HCT116 (cell line): ENCODE data around the gene TOPBP1. TPM values are rescaled to one million over a fixed set of nuclear protein-coding genes. Genes with fewer than 3 reads are reported as not detected.

Source experiments
- ATAC-seq: fragments of 200-7000 bp; cut with Tn5 transposase; 2 replicates; pipeline ENCODE4 v1.9.1; 2020; ENCODE audit warnings: mild to moderate bottlenecking, moderate library complexity
- BruUV-seq: library from RNA; stranded (reverse); fragments of 400-500 nt; replicated peaks from 2 replicates; lab custom pipeline; 2021; lab: Mats Ljungman, UMichigan
- CTCF ChIA-PET: fragments of 300-600 bp; sonication (Branson Sonifier 250); formaldehyde crosslinking; loops from one replicate; lab custom pipeline; 2021; ENCODE audit warnings: antibody characterized with exemption; lab: Charles Lee
- POLR2A ChIA-PET: fragments of 300-600, 350-600 bp; sonication (Branson Sonifier 250); formaldehyde crosslinking; loops from one replicate; lab custom pipeline; 2021; ENCODE audit warnings: antibody characterized with exemption; lab: Charles Lee
- RAD21 ChIA-PET, 2 experiments: fragments of 300-600 bp; sonication (Branson Sonifier 250); formaldehyde crosslinking; loops; one replicate each; lab custom pipeline; 2023; ENCODE audit warnings: low total read pairs in 2 of 2; ENCODE audit not compliant: uncharacterized antibody in 2 of 2, unreplicated experiment in 2 of 2, low non-redundant PET in 1 of 2; lab: Charles Lee
- DNase-seq: peaks from one replicate; pipeline ENCODE4 v3.0.0-alpha.2; 2010; ENCODE audit warnings: low read depth, low spot score
- H2AFZ ChIP-seq: fragments of 200-600 bp; shearing (Covaris generic), sonication (generic); 2 replicates; pipeline ENCODE4 v1.6.1; 2017; ENCODE audit warnings: low read depth, mixed run types, mixed read lengths, antibody characterized with exemption, low read length; ENCODE audit not compliant: poor library complexity, severe bottlenecking
- H3K27ac ChIP-seq: 2 replicates; pipeline ENCODE4 v1.5.1; 2012; ENCODE audit warnings: low read depth, low read length
- H3K27me3 ChIP-seq: fragments of 200-600 bp; sonication (generic); 2 replicates; pipeline ENCODE4 v1.6.1; 2016; ENCODE audit warnings: mixed run types, low read length, mixed read lengths; ENCODE audit not compliant: insufficient read depth
- H3K36me3 ChIP-seq, 2 experiments: fragments of 200-500 bp in 1 of 2; fragments of 200-600 bp in 1 of 2; sonication (Bioruptor generic) in 1 of 2; sonication (generic) in 1 of 2; 2 replicates each; pipeline versions ENCODE4 v1.5.1 to v1.6.1; 2014 to 2016; ENCODE audit warnings: low read length in 2 of 2, inconsistent platforms in 1 of 2, mixed read lengths in 1 of 2, mixed run types in 1 of 2; ENCODE audit not compliant: insufficient read depth in 2 of 2, control insufficient read depth in 1 of 2
- H3K4me1 ChIP-seq, 2 experiments: fragments of 200-600 bp in 1 of 2; sonication (generic) in 1 of 2; 2 replicates each; pipeline versions ENCODE4 v1.5.1 to v1.6.1; 2012 to 2017; ENCODE audit warnings: low read length in 2 of 2, inconsistent platforms in 1 of 2, mild to moderate bottlenecking in 1 of 2, mixed read lengths in 1 of 2, mixed run types in 1 of 2, moderate library complexity in 1 of 2; ENCODE audit not compliant: insufficient read depth in 2 of 2, control insufficient read depth in 1 of 2
- H3K4me2 ChIP-seq: fragments of 200-600 bp; sonication (generic); 2 replicates; pipeline ENCODE4 v1.6.1; 2017; ENCODE audit warnings: mixed run types, low read length, mixed read lengths
- H3K4me3 ChIP-seq, 2 experiments: fragments of 200-600 bp in 1 of 2; sonication (generic) in 1 of 2; replicated peaks in 1 of 2; 2 replicates each; pipeline ENCODE4 v1.5.1; 2011 to 2016; ENCODE audit warnings: low read length in 2 of 2, control low read depth in 1 of 2, low read depth in 1 of 2, mild to moderate bottlenecking in 1 of 2, mixed read lengths in 1 of 2, mixed run types in 1 of 2
- H3K79me2 ChIP-seq: fragments of 200-600 bp; sonication (generic); 2 replicates; pipeline ENCODE4 v1.6.1; 2017; ENCODE audit warnings: mild to moderate bottlenecking, mixed run types, low read length, moderate library complexity, mixed read lengths; ENCODE audit not compliant: insufficient read depth
- H3K9ac ChIP-seq: fragments of 200-600 bp; sonication (generic); 2 replicates; pipeline ENCODE4 v1.6.1; 2016; ENCODE audit warnings: low read length, mixed read lengths
- H3K9me2 ChIP-seq: fragments of 200-600 bp; sonication (generic), shearing (Covaris generic); 2 replicates; pipeline ENCODE4 v1.6.1; 2017; ENCODE audit warnings: mixed run types, mild to moderate bottlenecking, moderate library complexity; ENCODE audit not compliant: insufficient read depth
- H3K9me3 ChIP-seq, 2 experiments: fragments of 200-500 bp in 1 of 2; fragments of 200-600 bp in 1 of 2; sonication (Bioruptor generic) in 1 of 2; sonication (generic) in 1 of 2; 2 replicates each; pipeline ENCODE4 v1.6.1; 2014 to 2017; ENCODE audit warnings: low read length in 2 of 2, mixed read lengths in 2 of 2, inconsistent platforms in 1 of 2, low read depth in 1 of 2, mild to moderate bottlenecking in 1 of 2, mixed run types in 1 of 2, moderate library complexity in 1 of 2; ENCODE audit not compliant: control insufficient read depth in 1 of 2, insufficient read depth in 1 of 2
- H4K20me1 ChIP-seq: fragments of 200-600 bp; sonication (generic), shearing (Covaris generic); 2 replicates; pipeline ENCODE4 v1.6.1; 2017; ENCODE audit warnings: mixed run types, mild to moderate bottlenecking, moderate library complexity; ENCODE audit not compliant: insufficient read depth
- CBX3 ChIP-seq: IDR thresholded peaks from 2 replicates; pipeline ENCODE4 v1.6.1; 2012; ENCODE audit warnings: low read depth
- CEBPB ChIP-seq: IDR thresholded peaks from 2 replicates; pipeline ENCODE4 v1.6.1; 2012; ENCODE audit warnings: low read depth
- EGR1 ChIP-seq: IDR thresholded peaks from 2 replicates; pipeline ENCODE4 v1.6.1; 2012; ENCODE audit warnings: low read depth
- ELF1 ChIP-seq: IDR thresholded peaks from 2 replicates; pipeline ENCODE4 v1.6.1; 2012; ENCODE audit warnings: low read depth, borderline replicate concordance
- EZH2 ChIP-seq: fragments of 200-600 bp; sonication (generic); IDR thresholded peaks from 2 replicates; pipeline ENCODE4 v1.6.1; 2017; ENCODE audit warnings: antibody characterized with exemption, mixed run types
- EZH2phosphoT487 ChIP-seq: fragments of 200-600 bp; IDR thresholded peaks from 2 replicates; pipeline ENCODE4 v1.6.1; 2018; ENCODE audit warnings: antibody characterized with exemption, borderline replicate concordance
- FOSL1 ChIP-seq: IDR thresholded peaks from 2 replicates; pipeline ENCODE4 v1.6.1; 2012; ENCODE audit warnings: low read depth
- JUND ChIP-seq: IDR thresholded peaks from 2 replicates; pipeline ENCODE4 v1.6.1; 2012
- MAX ChIP-seq: IDR thresholded peaks from 2 replicates; pipeline ENCODE4 v1.6.1; 2012
- POLR2A ChIP-seq: IDR thresholded peaks from 2 replicates; pipeline ENCODE4 v1.7.0; 2011; ENCODE audit warnings: borderline replicate concordance; ENCODE audit not compliant: insufficient read depth, insufficient read length; ENCODE audit errors: extremely low read depth
- RAD21 ChIP-seq: IDR thresholded peaks from 2 replicates; pipeline ENCODE4 v1.6.1; 2012; ENCODE audit warnings: low read depth, mild to moderate bottlenecking
- SIN3A ChIP-seq: IDR thresholded peaks from 2 replicates; pipeline ENCODE4 v1.6.1; 2012; ENCODE audit warnings: low read depth
- SRF ChIP-seq: IDR thresholded peaks from 2 replicates; pipeline ENCODE4 v1.6.1; 2012; ENCODE audit warnings: low read depth
- TCF7L2 ChIP-seq: IDR thresholded peaks from 2 replicates; pipeline ENCODE4 v1.7.0; 2011; ENCODE audit warnings: borderline replicate concordance, inconsistent platforms; ENCODE audit not compliant: insufficient read depth, insufficient read length; ENCODE audit errors: extremely low read depth
- YY1 ChIP-seq: IDR thresholded peaks from 2 replicates; pipeline ENCODE4 v1.6.1; 2011; ENCODE audit warnings: low read length, low read depth, moderate library complexity, mild to moderate bottlenecking; ENCODE audit not compliant: insufficient replicate concordance; ENCODE audit errors: extremely low read depth
- ZFX ChIP-seq: fragments of 450-650 bp; IDR thresholded peaks from 2 replicates; pipeline ENCODE4 v1.6.1; 2017
- ZNF274 ChIP-seq: fragments of 200-500 bp; sonication (Bioruptor generic); IDR thresholded peaks from 2 replicates; pipeline ENCODE4 v1.6.1; 2014; ENCODE audit warnings: mild to moderate bottlenecking, low read depth, low read length, inconsistent platforms
- intact Hi-C: fragments of 100-400 bp; cut with micrococcal nuclease; formaldehyde crosslinking; loops from 2 replicates; pipeline ENCODE4 v1.10.0; 2022
- total RNA-seq: library from RNA; stranded (reverse); gene quantifications from one replicate; pipeline ENCODE4 v1.2.1, GENCODE V29; 2021; ENCODE audit not compliant: unreplicated experiment
- TF ChIP-seq, protein P1 (sequence below): IDR thresholded peaks from 2 replicates; pipeline ENCODE4 v1.6.1; 2011; ENCODE audit warnings: mild to moderate bottlenecking, low read length, moderate library complexity; ENCODE audit not compliant: insufficient replicate concordance; ENCODE audit errors: extremely low read depth
- TF ChIP-seq, protein P2 (sequence below): IDR thresholded peaks from 2 replicates; pipeline ENCODE4 v1.6.1; 2012; ENCODE audit warnings: low read depth

Gene TOPBP1
- total RNA-seq, 1 experiment from 2014 or later = 42.2 TPM

- H3K4me2 ChIP-seq = no peak overlapping the region
- H3K9ac ChIP-seq = no peak overlapping the region
- H4K20me1 ChIP-seq = peaks cover 6% of the 10 kb centered on the region; the same call in 1 of the 2 replicates
- H3K27me3 ChIP-seq = no peaks in the 10 kb centered on the region
- H3K36me3 ChIP-seq = peaks cover 20 to 66% of the 10 kb centered on the region in 2 experiments
- H3K4me3 ChIP-seq = no peak overlapping the region
- ChIA-PET CTCF (no interaction called here), POLR2A (no interaction called here), RAD21 (no interaction called here)
- peaks cover 27% of the 10 kb centered on the region for H3K79me2 ChIP-seq
- H3K9me2 ChIP-seq = no peaks in the 10 kb centered on the region
- H3K27ac ChIP-seq = no peak overlapping the region
- no peak for DNase-seq
- intact Hi-C loops = no loop called here
- BruUV-seq = no TSS peak
- no peaks in the 10 kb centered on the region for H3K9me3 ChIP-seq
- H3K4me1 ChIP-seq = peaks cover 0 to 4% of the 10 kb centered on the region in 2 experiments; a peak in 1 of 4 replicates
- TF ChIP-seq POLR2A (no peak), JUND (no peak), SRF (no peak), TCF7L2 (no peak), MAX (no peak), RAD21 (no peak), CBX3 (no peak), ELF1 (no peak), SIN3A (no peak), ZNF274 (no peak), EGR1 (no peak), CEBPB (no peak), YY1 (no peak), ZFX (no peak), EZH2phosphoT487 (no peak), EZH2 (no peak), FOSL1 (no peak)
- TF ChIP-seq, protein P1, sequence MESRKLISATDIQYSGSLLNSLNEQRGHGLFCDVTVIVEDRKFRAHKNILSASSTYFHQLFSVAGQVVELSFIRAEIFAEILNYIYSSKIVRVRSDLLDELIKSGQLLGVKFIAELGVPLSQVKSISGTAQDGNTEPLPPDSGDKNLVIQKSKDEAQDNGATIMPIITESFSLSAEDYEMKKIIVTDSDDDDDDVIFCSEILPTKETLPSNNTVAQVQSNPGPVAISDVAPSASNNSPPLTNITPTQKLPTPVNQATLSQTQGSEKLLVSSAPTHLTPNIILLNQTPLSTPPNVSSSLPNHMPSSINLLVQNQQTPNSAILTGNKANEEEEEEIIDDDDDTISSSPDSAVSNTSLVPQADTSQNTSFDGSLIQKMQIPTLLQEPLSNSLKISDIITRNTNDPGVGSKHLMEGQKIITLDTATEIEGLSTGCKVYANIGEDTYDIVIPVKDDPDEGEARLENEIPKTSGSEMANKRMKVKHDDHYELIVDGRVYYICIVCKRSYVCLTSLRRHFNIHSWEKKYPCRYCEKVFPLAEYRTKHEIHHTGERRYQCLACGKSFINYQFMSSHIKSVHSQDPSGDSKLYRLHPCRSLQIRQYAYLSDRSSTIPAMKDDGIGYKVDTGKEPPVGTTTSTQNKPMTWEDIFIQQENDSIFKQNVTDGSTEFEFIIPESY = no peak
- TF ChIP-seq, protein P2, sequence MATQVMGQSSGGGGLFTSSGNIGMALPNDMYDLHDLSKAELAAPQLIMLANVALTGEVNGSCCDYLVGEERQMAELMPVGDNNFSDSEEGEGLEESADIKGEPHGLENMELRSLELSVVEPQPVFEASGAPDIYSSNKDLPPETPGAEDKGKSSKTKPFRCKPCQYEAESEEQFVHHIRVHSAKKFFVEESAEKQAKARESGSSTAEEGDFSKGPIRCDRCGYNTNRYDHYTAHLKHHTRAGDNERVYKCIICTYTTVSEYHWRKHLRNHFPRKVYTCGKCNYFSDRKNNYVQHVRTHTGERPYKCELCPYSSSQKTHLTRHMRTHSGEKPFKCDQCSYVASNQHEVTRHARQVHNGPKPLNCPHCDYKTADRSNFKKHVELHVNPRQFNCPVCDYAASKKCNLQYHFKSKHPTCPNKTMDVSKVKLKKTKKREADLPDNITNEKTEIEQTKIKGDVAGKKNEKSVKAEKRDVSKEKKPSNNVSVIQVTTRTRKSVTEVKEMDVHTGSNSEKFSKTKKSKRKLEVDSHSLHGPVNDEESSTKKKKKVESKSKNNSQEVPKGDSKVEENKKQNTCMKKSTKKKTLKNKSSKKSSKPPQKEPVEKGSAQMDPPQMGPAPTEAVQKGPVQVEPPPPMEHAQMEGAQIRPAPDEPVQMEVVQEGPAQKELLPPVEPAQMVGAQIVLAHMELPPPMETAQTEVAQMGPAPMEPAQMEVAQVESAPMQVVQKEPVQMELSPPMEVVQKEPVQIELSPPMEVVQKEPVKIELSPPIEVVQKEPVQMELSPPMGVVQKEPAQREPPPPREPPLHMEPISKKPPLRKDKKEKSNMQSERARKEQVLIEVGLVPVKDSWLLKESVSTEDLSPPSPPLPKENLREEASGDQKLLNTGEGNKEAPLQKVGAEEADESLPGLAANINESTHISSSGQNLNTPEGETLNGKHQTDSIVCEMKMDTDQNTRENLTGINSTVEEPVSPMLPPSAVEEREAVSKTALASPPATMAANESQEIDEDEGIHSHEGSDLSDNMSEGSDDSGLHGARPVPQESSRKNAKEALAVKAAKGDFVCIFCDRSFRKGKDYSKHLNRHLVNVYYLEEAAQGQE = no peak
- no peak overlapping the region for H2AFZ ChIP-seq
- no peak for ATAC-seq
These were observed 18.1 kb downstream of the TOPBP1 start for GRCh38 chr3:133643611-133644010.
